HL-60 (cell line): Measurements from ENCODE around the gene CRPPA.

ENCODE experiments used
- DNase-seq, 2 experiments: peaks; one replicate each; pipeline ENCODE4 v3.0.0-alpha.2; 2010 to 2020; ENCODE audit warnings: low read depth in 1 of 2, low spot score in 1 of 2
- H3K27ac ChIP-seq: fragments of 250-450 bp; sonication (Bioruptor Pico); replicated peaks from 2 replicates; pipeline ENCODE4 v1.5.1; 2020; ENCODE audit warnings: mild to moderate bottlenecking, moderate library complexity
- H3K27me3 ChIP-seq: fragments of 250-450 bp; sonication (Bioruptor Pico); 2 replicates; pipeline ENCODE4 v1.5.1; 2021; ENCODE audit warnings: mild to moderate bottlenecking, moderate library complexity; ENCODE audit not compliant: insufficient read depth, poor library complexity, severe bottlenecking
- H3K4me3 ChIP-seq: replicated peaks from 2 replicates; pipeline ENCODE4 v1.5.1; 2011; ENCODE audit warnings: mild to moderate bottlenecking, control low read depth, low read length; ENCODE audit not compliant: insufficient read depth
- GABPA ChIP-seq: IDR thresholded peaks from 2 replicates; pipeline ENCODE4 v1.6.1; 2012; ENCODE audit warnings: low read depth
- POLR2AphosphoS5 ChIP-seq: IDR thresholded peaks from 2 replicates; pipeline ENCODE4 v1.6.1; 2012; ENCODE audit warnings: low read depth
- SPI1 ChIP-seq: IDR thresholded peaks from 2 replicates; pipeline ENCODE4 v1.6.1; 2012; ENCODE audit warnings: low read depth, mild to moderate bottlenecking, borderline replicate concordance
- TF ChIP-seq, protein P1 (sequence below): IDR thresholded peaks from one replicate; pipeline ENCODE4 v1.5.1; 2011; ENCODE audit warnings: low read length, control low read depth, inconsistent platforms; ENCODE audit not compliant: insufficient read depth
- TF ChIP-seq, protein P2 (sequence below): IDR thresholded peaks from 2 replicates; pipeline ENCODE4 v1.6.1; 2012; ENCODE audit warnings: low read depth; ENCODE audit not compliant: insufficient replicate concordance

CRPPA gene

DNA sequence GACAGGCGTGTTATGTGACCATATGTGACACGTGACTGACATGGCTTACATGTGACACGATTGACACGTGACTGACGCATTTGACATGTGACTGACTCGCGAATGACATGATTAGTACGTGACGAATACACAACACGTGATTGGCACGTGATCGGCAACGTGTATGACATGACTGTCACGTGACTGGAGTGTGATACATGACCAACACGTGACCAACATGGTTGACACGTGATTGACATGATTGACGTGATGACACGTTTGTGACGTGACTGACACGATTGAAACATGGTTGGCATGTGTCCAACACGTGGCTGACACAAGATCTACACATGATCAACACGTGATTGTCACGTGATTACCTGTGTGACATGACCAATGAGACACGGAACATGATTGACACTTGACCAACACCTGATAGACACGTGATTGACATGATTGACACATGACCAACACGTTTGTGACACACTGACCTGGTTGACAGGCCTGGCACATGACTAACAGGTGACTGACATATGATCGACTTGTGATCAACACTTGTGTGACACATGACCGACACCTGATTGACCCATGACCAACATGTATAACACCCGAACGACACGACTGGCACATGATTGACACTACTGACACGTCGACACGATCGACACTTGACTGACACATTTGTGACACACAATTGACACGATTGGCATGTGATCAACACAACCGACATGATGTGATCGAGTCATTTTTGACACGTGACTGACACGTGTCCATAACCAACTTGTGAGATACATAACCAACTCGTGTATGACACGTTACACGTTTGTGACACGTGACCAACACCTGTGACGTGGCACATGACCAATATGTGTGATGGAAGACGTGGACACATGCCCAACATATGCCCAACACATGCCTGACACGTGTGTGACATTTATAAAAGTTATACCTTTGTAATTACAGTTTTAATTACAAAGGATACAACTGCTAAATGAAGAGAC, 21.1 kb downstream of the CRPPA start:
- TF ChIP-seq SPI1 (no peak), GABPA (no peak), POLR2AphosphoS5 (no peak)
- TF ChIP-seq, protein P1, sequence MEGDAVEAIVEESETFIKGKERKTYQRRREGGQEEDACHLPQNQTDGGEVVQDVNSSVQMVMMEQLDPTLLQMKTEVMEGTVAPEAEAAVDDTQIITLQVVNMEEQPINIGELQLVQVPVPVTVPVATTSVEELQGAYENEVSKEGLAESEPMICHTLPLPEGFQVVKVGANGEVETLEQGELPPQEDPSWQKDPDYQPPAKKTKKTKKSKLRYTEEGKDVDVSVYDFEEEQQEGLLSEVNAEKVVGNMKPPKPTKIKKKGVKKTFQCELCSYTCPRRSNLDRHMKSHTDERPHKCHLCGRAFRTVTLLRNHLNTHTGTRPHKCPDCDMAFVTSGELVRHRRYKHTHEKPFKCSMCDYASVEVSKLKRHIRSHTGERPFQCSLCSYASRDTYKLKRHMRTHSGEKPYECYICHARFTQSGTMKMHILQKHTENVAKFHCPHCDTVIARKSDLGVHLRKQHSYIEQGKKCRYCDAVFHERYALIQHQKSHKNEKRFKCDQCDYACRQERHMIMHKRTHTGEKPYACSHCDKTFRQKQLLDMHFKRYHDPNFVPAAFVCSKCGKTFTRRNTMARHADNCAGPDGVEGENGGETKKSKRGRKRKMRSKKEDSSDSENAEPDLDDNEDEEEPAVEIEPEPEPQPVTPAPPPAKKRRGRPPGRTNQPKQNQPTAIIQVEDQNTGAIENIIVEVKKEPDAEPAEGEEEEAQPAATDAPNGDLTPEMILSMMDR, result no peak
- TF ChIP-seq, protein P2, sequence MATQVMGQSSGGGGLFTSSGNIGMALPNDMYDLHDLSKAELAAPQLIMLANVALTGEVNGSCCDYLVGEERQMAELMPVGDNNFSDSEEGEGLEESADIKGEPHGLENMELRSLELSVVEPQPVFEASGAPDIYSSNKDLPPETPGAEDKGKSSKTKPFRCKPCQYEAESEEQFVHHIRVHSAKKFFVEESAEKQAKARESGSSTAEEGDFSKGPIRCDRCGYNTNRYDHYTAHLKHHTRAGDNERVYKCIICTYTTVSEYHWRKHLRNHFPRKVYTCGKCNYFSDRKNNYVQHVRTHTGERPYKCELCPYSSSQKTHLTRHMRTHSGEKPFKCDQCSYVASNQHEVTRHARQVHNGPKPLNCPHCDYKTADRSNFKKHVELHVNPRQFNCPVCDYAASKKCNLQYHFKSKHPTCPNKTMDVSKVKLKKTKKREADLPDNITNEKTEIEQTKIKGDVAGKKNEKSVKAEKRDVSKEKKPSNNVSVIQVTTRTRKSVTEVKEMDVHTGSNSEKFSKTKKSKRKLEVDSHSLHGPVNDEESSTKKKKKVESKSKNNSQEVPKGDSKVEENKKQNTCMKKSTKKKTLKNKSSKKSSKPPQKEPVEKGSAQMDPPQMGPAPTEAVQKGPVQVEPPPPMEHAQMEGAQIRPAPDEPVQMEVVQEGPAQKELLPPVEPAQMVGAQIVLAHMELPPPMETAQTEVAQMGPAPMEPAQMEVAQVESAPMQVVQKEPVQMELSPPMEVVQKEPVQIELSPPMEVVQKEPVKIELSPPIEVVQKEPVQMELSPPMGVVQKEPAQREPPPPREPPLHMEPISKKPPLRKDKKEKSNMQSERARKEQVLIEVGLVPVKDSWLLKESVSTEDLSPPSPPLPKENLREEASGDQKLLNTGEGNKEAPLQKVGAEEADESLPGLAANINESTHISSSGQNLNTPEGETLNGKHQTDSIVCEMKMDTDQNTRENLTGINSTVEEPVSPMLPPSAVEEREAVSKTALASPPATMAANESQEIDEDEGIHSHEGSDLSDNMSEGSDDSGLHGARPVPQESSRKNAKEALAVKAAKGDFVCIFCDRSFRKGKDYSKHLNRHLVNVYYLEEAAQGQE, result no peak
- no peaks in the 10 kb centered on the region for H3K27me3 ChIP-seq
- H3K4me3 ChIP-seq, result no peak overlapping the region
- no peak overlapping the region for H3K27ac ChIP-seq
- DNase-seq, result no peak

DNA sequence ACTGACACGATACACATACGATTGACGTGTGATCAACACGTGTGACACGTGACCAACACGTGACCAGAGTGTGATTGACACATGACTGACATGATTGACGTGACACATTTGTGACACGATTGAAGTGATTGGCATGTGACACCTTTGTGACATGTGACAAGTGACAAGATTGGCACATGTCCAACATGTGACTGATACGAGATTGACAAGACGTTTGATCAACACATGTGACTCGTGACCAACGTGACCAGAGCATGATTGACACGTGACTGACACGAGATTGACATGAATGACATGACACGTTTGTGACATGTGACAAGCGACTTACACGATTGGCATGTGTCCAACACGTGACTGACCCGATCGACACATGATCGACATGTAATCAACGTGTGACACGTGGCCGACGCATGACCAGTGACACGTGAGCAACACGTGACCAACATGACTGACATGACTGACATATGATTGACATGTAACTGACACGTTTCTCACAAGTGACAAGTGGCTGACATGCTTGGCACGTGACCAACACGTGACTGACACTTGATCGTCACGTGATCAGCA, 22.0 kb downstream of the CRPPA start:
- no peak for DNase-seq
- no peak overlapping the region for H3K4me3 ChIP-seq
- no peaks in the 10 kb centered on the region for H3K27me3 ChIP-seq
- no peak overlapping the region for H3K27ac ChIP-seq
- TF ChIP-seq, protein P2, result no peak
- TF ChIP-seq, protein P1, result no peak
- TF ChIP-seq SPI1, result no peak
- TF ChIP-seq POLR2AphosphoS5, result no peak
- TF ChIP-seq GABPA, result no peak

DNA sequence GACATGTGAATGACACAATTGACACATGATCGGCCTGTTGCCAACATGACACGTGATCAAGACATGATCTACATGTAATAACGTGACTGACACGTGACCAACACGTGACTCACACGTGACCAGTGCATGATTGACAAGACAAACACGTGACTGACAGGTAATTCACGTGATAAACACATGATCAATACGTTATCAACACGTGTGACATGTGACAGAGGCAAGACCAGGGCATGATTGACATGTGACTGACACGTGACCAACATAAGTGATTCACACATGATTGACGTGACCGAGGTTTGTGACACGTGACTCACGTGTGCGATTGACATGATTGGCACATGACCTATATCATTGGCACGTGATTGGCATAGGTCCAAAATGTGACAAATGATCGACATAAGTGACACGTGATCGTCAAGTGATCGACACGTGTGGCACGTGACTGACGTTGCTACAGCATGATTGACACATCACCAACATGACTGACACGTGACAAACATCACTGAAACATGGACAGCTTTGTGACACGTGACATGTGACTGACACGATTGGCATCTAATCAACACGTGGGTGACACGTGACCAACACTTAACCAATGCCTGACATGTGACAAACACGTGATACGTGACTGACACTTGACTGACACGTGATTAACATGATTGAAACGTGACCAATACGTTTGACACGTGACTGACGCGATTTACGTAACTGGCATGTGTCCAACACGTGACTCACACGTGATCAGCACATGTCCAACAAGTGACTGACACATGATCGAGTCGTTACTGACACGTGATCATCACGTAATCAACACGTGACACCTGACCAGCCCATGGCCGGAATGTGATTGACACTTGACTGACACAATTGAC, 23.0 kb downstream of the CRPPA start:
- H3K27me3 ChIP-seq, result no peaks in the 10 kb centered on the region
- H3K27ac ChIP-seq, result no peak overlapping the region
- no peak for TF ChIP-seq POLR2AphosphoS5
- TF ChIP-seq, protein P1, result no peak
- TF ChIP-seq SPI1, result no peak
- no peak for TF ChIP-seq GABPA
- TF ChIP-seq, protein P2, result no peak
- no peak for DNase-seq
- H3K4me3 ChIP-seq, result no peak overlapping the region
